RWPE2 (cell line): ENCODE results near the gene TENT4A.

Source experiments
- ATAC-seq: fragments of 200-7000 bp; cut with Tn5 transposase; 3 replicates; pipeline ENCODE4 v1.9.1; 2021; ENCODE audit warnings: low read depth
- DNase-seq: peaks from one replicate; pipeline ENCODE4 v3.0.0-alpha.2; 2020; ENCODE audit warnings: low spot score
- H3K27ac ChIP-seq: fragments of 450-650 bp; 2 replicates; pipeline ENCODE4 v1.5.1; 2017; ENCODE audit warnings: mild to moderate bottlenecking; ENCODE audit not compliant: poor library complexity, severe bottlenecking
- H3K27me3 ChIP-seq: fragments of 250-450 bp; sonication (Bioruptor Pico); 2 replicates; pipeline ENCODE4 v1.5.1; 2021; ENCODE audit warnings: mild to moderate bottlenecking, moderate library complexity; ENCODE audit not compliant: insufficient read depth, poor library complexity, severe bottlenecking
- H3K36me3 ChIP-seq: fragments of 250-450 bp; sonication (Bioruptor Pico); 2 replicates; pipeline ENCODE4 v1.5.1; 2020; ENCODE audit warnings: low read depth, mild to moderate bottlenecking, moderate library complexity
- H3K4me1 ChIP-seq: fragments of 250-450 bp; sonication (Bioruptor Pico); 2 replicates; pipeline ENCODE4 v1.5.1; 2021; ENCODE audit warnings: mild to moderate bottlenecking, moderate library complexity; ENCODE audit not compliant: insufficient read depth, poor library complexity, severe bottlenecking
- H3K4me3 ChIP-seq: fragments of 250-450 bp; sonication (Bioruptor Pico); 2 replicates; pipeline ENCODE4 v1.5.1; 2021; ENCODE audit warnings: mild to moderate bottlenecking, moderate library complexity; ENCODE audit not compliant: severe bottlenecking
- H3K9me3 ChIP-seq: fragments of 250-450 bp; sonication (Bioruptor Pico); 2 replicates; pipeline ENCODE4 v1.5.1; 2021; ENCODE audit warnings: mild to moderate bottlenecking, moderate library complexity; ENCODE audit not compliant: severe bottlenecking
- CTCF ChIP-seq: fragments of 450-650 bp; IDR thresholded peaks from one replicate; pipeline ENCODE4 v1.5.1; 2017; ENCODE audit warnings: mild to moderate bottlenecking, moderate library complexity; ENCODE audit not compliant: poor library complexity, severe bottlenecking

Gene TENT4A

DNA sequence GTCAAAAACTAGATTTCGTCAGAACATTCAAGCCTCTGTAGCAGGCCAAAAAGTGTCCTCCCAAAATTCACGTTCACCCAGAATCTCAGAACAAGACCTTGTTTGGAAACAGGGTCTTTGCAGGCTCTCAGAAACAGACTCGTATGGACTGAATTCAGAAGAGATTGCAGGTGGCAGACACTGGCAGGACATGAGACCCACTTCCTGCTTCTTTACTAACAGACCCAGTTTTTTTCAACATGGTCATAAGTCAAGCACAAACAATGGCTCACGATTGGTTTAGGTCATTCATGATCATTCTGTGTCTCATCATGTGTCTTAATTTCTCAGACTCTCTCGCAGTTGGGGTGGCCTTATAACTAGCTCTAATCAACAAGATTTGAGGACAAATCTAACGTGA, 5.4 kb upstream of the TENT4A start:
- no peak for TF ChIP-seq CTCF
- no peaks in the 10 kb centered on the region for H3K9me3 ChIP-seq
- ATAC-seq (no peak), DNase-seq (no peak)
- H3K4me3 ChIP-seq, result no peak overlapping the region
- peaks cover 21% of the 10 kb centered on the region for H3K4me1 ChIP-seq
- no peak overlapping the region for H3K27ac ChIP-seq
- H3K27me3 ChIP-seq, result no peaks in the 10 kb centered on the region
- no peaks in the 10 kb centered on the region for H3K36me3 ChIP-seq

- H3K4me1 ChIP-seq, result peaks cover 21% of the 10 kb centered on the region
- no peak overlapping the region for H3K27ac ChIP-seq
- no peak overlapping the region for H3K4me3 ChIP-seq
- no peak for TF ChIP-seq CTCF
- H3K36me3 ChIP-seq, result no peaks in the 10 kb centered on the region
- no peaks in the 10 kb centered on the region for H3K27me3 ChIP-seq
- no peak for DNase-seq
- no peak for ATAC-seq
- no peaks in the 10 kb centered on the region for H3K9me3 ChIP-seq
Measured at GRCh38 chr5:6708814-6709213, 4.4 kb upstream of the TENT4A start.

GRCh38 chr5:6710070-6710469, 3.2 kb upstream of the TENT4A start:
- peaks cover 8% of the 10 kb centered on the region for H3K4me1 ChIP-seq
- H3K9me3 ChIP-seq, result no peaks in the 10 kb centered on the region
- no peak for TF ChIP-seq CTCF
- H3K4me3 ChIP-seq, result no peak overlapping the region
- no peak for ATAC-seq
- DNase-seq, result no peak
- H3K36me3 ChIP-seq, result no peaks in the 10 kb centered on the region
- H3K27ac ChIP-seq, result no peak overlapping the region
- no peaks in the 10 kb centered on the region for H3K27me3 ChIP-seq

DNA sequence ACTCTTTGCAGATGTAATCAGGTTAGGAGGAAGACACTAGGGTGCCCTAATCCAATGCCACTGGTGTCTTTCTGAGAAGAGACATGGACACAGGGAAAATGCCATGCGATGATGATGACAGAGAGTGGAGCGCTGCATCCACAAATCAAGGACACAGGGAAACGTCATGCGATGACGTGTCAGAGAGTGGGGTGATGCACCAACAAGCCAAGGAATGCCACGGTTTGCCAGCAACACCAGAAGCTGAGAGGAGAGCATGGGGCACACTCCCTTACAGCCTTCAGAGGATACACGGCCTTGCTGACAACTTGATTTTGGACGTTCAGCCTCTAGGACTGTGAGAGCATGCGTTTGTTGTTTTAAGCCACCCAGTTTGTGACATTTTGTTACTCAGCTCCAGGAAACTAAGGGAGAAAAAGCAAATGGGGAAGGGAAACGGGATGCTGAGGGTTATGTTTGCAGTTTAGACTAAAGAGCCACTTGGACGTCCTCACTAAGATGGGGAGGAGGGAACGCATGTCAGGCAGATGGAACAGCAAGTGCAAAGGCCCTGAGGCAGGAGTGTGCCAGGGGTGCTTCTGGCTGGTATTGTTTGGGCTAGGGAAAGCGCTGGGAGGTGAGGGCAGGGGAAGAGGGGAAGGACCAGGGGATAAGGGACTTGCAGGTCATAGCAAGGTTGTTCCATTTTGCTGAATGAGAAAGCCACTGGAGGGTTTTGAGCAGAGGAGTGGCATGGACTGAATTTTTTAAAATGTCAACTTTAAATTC, 2.5 kb upstream of the TENT4A start:
- DNase-seq, result no peak
- no peaks in the 10 kb centered on the region for H3K36me3 ChIP-seq
- H3K4me3 ChIP-seq, result no peak overlapping the region
- H3K27me3 ChIP-seq, result no peaks in the 10 kb centered on the region
- peaks cover 4% of the 10 kb centered on the region for H3K4me1 ChIP-seq
- no peak for ATAC-seq
- H3K27ac ChIP-seq, result no peak overlapping the region
- no peaks in the 10 kb centered on the region for H3K9me3 ChIP-seq
- no peak for TF ChIP-seq CTCF
